Activated T-cell treated with anti-CD3 and anti-CD28 coated beads, Interleukin-2, amount 50 U/mL, for 24 hours (primary cell): Measurements from ENCODE around the gene FMO5.

Experiments used
- DNase-seq: peaks from one replicate; pipeline ENCODE4 v3.0.0-alpha.2; 2020
- H3K27ac Mint-ChIP-seq: 2 replicates; pipeline ENCODE4 v1.8.0; 2020; ENCODE audit warnings: mild to moderate bottlenecking, mixed read lengths
- H3K27me3 Mint-ChIP-seq: 2 replicates; pipeline ENCODE4 v1.8.0; 2020; ENCODE audit warnings: mixed read lengths
- H3K36me3 Mint-ChIP-seq: 2 replicates; pipeline ENCODE4 v1.8.0; 2020; ENCODE audit warnings: low read depth, mixed read lengths
- H3K4me1 Mint-ChIP-seq: 2 replicates; pipeline ENCODE4 v1.8.0; 2020; ENCODE audit warnings: low read depth, mixed read lengths
- H3K4me3 Mint-ChIP-seq: 2 replicates; pipeline ENCODE4 v1.8.0; 2020; ENCODE audit warnings: mild to moderate bottlenecking, moderate library complexity, mixed read lengths
- H3K9me3 Mint-ChIP-seq: 2 replicates; pipeline ENCODE4 v1.8.0; 2020; ENCODE audit warnings: mixed read lengths

The FMO5 gene

DNA sequence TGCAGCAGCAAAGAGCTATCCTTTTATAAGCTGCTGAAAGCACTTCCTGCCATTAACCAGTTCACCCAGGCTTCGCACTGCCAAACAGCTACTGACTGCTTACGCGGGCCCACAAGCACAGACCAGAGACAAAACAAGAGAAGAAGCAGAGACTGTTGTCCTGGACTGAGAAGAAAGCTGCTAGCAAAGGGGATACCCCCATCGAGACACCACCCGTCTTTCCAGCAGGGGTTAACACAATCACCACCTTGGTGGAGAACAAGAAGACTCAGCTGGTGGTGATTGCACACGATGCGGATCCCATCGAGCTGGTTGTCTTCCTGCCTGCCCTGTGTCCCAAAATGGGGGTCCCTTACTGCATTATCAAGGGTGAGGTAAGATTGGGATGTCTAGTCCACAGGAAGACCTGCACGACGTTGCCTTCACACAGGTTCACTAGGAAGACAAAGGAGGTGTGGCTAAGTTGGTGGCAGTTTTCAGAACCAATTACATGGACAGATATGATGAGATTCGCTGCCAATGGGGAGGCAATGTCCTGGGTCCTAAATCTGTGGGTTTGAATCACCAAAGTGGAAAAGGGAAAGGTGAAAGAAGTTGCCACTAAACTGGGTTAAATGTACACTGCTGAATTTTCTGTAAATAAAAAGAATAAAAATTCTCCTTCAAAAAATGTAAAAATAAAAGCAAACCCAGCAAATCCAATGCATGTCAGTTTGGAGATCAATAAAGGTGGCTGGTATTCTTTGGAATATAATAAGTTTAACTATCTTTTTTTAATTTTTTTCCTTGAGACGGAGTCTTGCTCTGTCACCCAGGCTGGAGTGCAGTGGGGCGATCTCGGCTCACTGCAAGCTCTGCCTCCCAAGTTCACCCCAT is 1.2 kb downstream of the FMO5 start:
- no peak for DNase-seq
- Mint-ChIP-seq H3K27ac (no peak overlapping the region), H3K4me3 (no peak overlapping the region), H3K4me1 (peaks cover 17% of the 10 kb centered on the region), H3K36me3 (no peaks in the 10 kb centered on the region), H3K27me3 (no peaks in the 10 kb centered on the region), H3K9me3 (no peaks in the 10 kb centered on the region)

DNA sequence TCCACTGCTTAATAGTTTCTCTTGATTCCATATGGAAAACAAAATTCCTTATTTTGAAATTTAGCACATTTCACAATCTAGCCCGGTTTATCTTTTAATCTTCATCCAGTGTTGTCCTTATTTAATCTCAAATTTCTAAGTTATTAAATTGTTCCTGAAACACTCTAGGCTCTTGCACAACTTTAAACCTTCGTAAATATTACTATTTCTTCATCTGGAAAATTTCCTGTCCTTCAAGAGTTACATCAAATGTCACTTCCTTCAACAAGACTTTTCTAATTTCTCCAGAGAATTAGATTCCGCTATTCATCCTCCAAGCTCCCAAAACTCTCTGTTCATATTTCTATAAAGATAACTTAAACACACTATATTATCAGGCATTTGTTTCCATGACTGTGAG is 6.5 kb downstream of the FMO5 start:
- H3K4me1 Mint-ChIP-seq = peaks cover 2% of the 10 kb centered on the region
- no peaks in the 10 kb centered on the region for H3K36me3 Mint-ChIP-seq
- H3K27ac Mint-ChIP-seq = no peak overlapping the region
- no peaks in the 10 kb centered on the region for H3K27me3 Mint-ChIP-seq
- no peak for DNase-seq
- no peaks in the 10 kb centered on the region for H3K9me3 Mint-ChIP-seq
- H3K4me3 Mint-ChIP-seq = no peak overlapping the region

DNA sequence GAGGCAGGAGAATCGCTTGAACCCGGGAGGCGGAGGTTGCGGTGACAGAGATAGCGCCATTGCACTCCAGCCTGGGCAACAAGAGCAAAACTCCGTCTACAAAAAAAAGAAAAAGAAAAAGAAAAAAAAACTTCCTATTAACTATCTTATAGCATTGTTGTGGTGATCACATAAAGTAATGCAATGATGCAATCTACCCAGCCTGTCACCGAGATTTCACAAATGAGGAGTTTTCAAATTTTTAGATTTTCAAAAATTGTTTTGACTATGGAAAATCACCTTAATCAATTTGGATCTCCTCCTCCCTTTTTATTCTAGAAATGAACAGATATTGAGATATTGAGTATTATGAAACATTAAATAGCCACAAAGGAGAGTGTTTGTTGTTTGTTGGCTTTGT is 8.0 kb downstream of the FMO5 start:
- no peak for DNase-seq
- H3K4me1 Mint-ChIP-seq = peaks cover 1% of the 10 kb centered on the region
- H3K9me3 Mint-ChIP-seq = no peaks in the 10 kb centered on the region
- H3K4me3 Mint-ChIP-seq = no peak overlapping the region
- no peaks in the 10 kb centered on the region for H3K36me3 Mint-ChIP-seq
- no peaks in the 10 kb centered on the region for H3K27me3 Mint-ChIP-seq
- H3K27ac Mint-ChIP-seq = no peak overlapping the region

DNA sequence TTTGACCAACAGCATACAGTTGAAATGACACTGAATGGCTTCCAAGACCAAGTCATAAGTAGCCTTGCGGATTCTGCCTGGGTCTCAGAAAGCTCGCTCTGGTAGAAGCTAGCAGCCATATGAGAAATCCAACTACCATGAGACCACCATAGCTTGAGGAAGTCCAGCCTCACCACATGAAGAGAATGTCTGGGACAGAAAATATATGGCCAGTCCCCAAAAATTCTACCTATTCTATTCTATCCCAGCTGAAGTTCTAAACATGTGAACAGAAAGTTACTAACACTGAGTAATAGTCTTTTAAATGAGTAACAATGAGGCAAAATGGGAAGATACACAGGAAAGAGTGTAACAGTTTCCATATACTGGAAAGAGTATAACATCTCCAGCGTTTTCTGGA is 9.0 kb downstream of the FMO5 start:
- H3K36me3 Mint-ChIP-seq = no peaks in the 10 kb centered on the region
- peaks cover 1% of the 10 kb centered on the region for H3K4me1 Mint-ChIP-seq
- H3K9me3 Mint-ChIP-seq = no peaks in the 10 kb centered on the region
- H3K4me3 Mint-ChIP-seq = no peak overlapping the region
- no peaks in the 10 kb centered on the region for H3K27me3 Mint-ChIP-seq
- no peak for DNase-seq
- no peak overlapping the region for H3K27ac Mint-ChIP-seq

DNA sequence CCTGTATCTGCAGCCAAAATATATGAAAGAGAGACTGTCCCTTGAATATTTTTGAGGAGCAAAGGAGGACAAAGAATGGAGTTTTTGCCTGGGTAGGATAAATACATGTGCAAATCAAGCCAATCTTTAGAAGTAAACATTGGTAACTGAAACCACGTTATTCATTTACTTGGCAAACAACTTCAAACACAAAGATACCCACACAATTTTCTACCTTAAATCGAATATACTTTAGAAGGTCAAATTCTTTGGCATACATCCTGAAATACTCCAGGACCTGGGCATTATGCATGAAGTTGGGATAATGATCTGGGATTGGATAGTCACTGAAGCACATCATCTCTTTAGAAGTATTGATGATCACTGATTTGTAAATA is 9.6 kb downstream of the FMO5 start:
- Mint-ChIP-seq H3K4me1 (peaks cover 1% of the 10 kb centered on the region), H3K4me3 (no peak overlapping the region), H3K27ac (no peak overlapping the region), H3K36me3 (no peaks in the 10 kb centered on the region), H3K27me3 (no peaks in the 10 kb centered on the region), H3K9me3 (no peaks in the 10 kb centered on the region)
- no peak for DNase-seq

DNA sequence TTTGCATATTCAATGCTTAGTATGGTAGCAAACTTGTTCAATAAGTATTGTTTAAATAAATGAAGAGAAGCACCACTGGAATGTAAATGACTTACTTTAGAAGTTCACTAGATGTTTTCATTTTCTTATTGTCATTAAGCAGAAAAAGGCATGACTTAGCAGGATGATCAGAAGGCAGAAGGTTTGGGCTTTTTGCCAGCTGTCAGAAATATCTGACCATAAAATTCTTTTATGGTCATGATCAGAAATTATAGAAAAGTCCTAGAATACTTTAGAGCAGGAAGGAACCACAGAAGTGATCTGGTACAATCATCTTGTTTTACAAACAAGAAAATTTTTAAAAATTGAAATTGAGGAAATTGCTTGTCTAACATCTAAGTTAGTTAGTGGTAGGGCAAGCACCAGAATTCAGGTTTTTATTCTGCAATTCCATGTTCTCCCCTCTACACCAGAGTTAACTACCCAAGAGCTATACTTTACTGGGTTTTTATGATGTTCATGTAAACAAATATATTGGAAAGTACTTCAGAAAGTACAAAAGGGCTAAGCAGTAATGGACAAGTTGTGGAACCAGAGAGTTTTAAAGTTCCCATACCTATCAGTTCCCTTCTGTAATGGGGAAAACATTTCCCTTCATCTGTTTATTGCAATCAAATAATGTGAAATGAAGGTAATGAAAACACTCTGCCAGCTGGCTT is 10.1 kb downstream of the FMO5 start:
- Mint-ChIP-seq H3K4me1 (peaks cover 1% of the 10 kb centered on the region), H3K4me3 (no peak overlapping the region), H3K9me3 (no peaks in the 10 kb centered on the region), H3K27ac (no peak overlapping the region), H3K27me3 (no peaks in the 10 kb centered on the region), H3K36me3 (no peaks in the 10 kb centered on the region)
- no peak for DNase-seq

DNA sequence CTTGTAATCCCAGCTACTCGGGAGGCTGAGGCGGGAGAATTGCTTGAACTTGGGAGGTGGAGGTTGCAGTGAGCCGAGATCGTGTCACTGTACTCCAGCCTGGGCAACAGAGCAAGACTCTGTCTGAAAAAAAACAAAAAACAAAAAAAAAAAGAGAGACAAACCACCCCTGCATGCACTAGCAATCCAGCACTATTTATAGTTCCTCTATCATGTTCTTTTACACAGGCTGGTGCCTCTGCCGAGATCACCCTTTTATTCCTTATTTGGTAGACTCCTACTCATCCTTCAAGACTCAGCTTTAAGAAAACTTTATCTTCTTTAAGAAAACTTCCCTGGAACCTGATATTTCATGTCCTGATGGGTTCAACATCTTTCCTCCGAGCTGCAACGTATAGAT is 10.8 kb downstream of the FMO5 start:
- H3K4me1 Mint-ChIP-seq = peaks cover 1% of the 10 kb centered on the region
- no peaks in the 10 kb centered on the region for H3K27me3 Mint-ChIP-seq
- no peak overlapping the region for H3K27ac Mint-ChIP-seq
- no peak overlapping the region for H3K4me3 Mint-ChIP-seq
- H3K36me3 Mint-ChIP-seq = no peaks in the 10 kb centered on the region
- no peak for DNase-seq
- H3K9me3 Mint-ChIP-seq = no peaks in the 10 kb centered on the region

DNA sequence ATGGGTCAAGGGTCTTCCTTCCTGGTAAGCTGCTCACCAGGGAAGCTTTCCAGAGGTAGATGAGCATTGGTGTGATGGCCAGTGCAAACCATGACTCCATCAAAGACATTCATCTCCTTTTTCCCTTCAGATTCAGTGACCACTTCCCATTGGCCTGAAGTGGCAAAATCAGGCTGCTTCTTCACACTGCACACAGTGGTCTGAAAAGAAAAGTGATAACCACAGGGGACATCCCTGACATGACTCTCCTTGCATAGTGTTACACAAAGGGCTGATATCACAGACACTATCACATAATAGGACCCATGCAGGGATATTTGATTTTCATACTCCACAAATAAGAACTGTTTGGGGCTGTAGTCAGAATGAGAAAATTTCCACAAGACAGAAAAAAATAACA is 11.9 kb downstream of the FMO5 start:
- no peaks in the 10 kb centered on the region for H3K27me3 Mint-ChIP-seq
- no peak overlapping the region for H3K4me3 Mint-ChIP-seq
- H3K36me3 Mint-ChIP-seq = no peaks in the 10 kb centered on the region
- no peak for DNase-seq
- no peak overlapping the region for H3K27ac Mint-ChIP-seq
- H3K9me3 Mint-ChIP-seq = no peaks in the 10 kb centered on the region
- peaks cover 1% of the 10 kb centered on the region for H3K4me1 Mint-ChIP-seq

DNA sequence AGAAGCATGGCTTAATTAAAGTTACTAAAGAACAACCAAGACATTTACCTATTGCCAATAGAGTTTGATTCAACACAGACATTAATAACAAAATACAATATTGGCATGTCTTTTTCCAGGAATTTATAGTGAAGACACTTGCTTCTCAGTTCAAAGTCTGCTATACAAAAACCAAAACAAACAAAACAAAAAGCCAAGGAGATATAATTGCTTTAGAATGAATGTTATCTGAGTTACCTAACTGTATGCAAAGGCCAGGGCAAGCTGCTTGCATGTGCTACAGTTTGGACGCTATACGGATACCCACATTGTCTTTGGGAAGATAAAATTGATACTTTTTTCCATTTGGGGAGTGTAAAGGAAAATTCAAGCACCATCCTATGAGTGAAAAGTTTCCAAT is 13.6 kb downstream of the FMO5 start:
- H3K9me3 Mint-ChIP-seq = no peaks in the 10 kb centered on the region
- no peaks in the 10 kb centered on the region for H3K36me3 Mint-ChIP-seq
- no peaks in the 10 kb centered on the region for H3K27me3 Mint-ChIP-seq
- H3K27ac Mint-ChIP-seq = no peak overlapping the region
- H3K4me3 Mint-ChIP-seq = no peak overlapping the region
- no peak for DNase-seq
- peaks cover 1% of the 10 kb centered on the region for H3K4me1 Mint-ChIP-seq

DNA sequence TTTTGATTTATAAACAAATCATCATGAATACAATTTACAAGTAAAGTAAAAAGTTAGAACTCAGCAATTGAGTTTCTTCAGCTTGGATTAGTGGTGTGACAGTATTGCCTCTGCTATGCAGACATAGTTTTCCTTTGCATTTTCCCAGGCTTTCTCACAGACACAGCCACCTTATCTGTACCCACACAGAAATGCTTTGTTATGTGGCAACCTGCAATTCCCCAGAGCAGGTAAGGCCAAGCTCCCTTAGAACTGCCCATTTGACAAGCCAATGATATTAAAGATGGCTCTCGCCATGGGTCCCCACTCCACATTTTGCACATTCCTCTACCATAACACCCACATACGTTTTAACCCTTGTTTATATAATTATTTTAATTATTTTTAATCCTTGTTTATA is 14.2 kb downstream of the FMO5 start:
- no peaks in the 10 kb centered on the region for H3K36me3 Mint-ChIP-seq
- no peak overlapping the region for H3K27ac Mint-ChIP-seq
- DNase-seq = no peak
- H3K9me3 Mint-ChIP-seq = no peaks in the 10 kb centered on the region
- no peaks in the 10 kb centered on the region for H3K27me3 Mint-ChIP-seq
- H3K4me1 Mint-ChIP-seq = no peaks in the 10 kb centered on the region
- H3K4me3 Mint-ChIP-seq = no peak overlapping the region

DNA sequence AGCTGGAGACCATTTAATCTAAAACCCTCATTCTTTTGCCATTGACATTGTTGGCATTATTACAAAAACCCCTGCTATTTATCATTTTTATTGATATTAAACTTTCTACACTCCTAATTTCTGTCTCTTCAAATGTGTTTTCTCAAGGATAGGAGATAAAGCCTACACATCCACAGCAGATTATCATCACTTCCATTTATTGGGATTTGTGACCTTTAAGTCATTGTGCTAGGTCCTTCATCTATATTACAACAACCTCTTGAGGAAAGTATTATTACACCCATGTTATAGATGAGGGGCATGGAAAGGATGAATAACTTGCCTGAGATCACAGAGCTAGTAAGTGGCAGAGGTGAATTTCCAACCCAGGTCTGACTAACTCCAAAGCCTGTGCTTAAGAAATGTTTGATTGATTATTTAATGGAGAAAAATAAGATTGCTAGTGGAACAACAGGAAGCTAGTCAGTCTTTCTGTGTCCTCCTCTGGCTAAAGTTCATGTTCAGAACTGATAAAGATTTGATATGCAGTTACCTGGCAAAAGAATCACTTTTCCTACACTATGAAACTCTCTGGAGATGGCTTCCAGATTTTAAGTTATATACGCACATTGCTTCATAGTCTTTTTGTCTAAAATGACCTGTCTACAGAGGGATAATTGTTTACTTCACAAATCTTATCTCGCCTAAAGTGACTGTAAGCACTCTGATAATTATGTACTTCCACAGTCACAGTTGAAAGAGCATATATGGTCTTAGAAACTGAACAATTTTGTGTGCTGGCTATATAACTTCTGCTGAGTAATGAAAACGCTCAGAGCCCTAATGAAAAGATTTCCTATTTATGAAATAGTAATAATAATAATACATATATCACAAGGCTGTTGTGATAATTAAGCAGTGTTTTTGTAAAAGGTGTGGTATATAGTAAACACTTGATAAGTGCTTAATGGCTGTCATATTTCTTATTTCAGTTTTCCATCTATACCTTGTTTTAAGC is 15.0 kb downstream of the FMO5 start:
- H3K9me3 Mint-ChIP-seq = no peaks in the 10 kb centered on the region
- no peaks in the 10 kb centered on the region for H3K27me3 Mint-ChIP-seq
- no peaks in the 10 kb centered on the region for H3K36me3 Mint-ChIP-seq
- H3K4me1 Mint-ChIP-seq = no peaks in the 10 kb centered on the region
- H3K4me3 Mint-ChIP-seq = no peak overlapping the region
- H3K27ac Mint-ChIP-seq = no peak overlapping the region
- no peak for DNase-seq

DNA sequence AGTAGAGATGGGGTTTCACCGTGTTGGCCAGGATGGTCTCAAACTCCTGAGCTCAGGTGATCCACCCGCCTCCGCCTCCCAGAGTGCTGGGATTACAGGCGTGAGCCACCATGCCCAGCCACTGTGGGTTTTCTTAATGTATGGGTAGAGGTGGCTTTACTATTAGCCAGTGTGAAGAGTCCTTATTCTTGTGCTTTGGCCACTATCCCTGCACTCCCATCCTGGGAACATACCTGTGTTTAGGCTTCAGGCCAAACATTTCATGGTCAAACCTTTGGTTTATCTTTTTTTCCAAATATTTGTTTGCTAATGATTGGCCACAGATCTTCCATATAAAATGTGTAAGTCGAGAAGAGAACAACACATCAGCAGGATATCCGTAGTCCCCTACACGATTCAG is 16.5 kb downstream of the FMO5 start:
- Mint-ChIP-seq H3K9me3 (no peaks in the 10 kb centered on the region), H3K4me1 (no peaks in the 10 kb centered on the region), H3K4me3 (no peak overlapping the region), H3K27me3 (no peaks in the 10 kb centered on the region), H3K36me3 (no peaks in the 10 kb centered on the region), H3K27ac (no peak overlapping the region)
- no peak for DNase-seq

DNA sequence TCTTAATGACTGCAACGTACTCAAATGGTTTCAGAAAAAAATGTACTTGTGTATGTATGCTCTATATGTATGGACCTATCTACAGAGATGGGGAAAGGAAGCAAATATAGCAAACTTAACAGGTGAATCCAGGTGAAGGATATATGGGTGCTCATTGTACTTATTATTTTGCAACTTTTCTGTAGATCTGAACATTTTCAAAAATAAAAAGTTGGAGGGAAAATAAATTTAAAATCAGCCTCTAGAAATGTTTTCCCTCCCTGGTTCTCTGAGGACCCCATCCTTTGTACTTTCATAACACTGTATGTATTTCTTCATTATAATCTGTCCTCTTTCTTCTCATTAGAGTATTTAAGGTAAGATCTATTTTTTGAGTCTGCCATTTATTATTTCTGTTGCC is 17.9 kb downstream of the FMO5 start:
- Mint-ChIP-seq H3K4me1 (no peaks in the 10 kb centered on the region), H3K9me3 (no peaks in the 10 kb centered on the region), H3K4me3 (no peak overlapping the region), H3K36me3 (no peaks in the 10 kb centered on the region), H3K27ac (no peak overlapping the region), H3K27me3 (no peaks in the 10 kb centered on the region)
- no peak for DNase-seq

DNA sequence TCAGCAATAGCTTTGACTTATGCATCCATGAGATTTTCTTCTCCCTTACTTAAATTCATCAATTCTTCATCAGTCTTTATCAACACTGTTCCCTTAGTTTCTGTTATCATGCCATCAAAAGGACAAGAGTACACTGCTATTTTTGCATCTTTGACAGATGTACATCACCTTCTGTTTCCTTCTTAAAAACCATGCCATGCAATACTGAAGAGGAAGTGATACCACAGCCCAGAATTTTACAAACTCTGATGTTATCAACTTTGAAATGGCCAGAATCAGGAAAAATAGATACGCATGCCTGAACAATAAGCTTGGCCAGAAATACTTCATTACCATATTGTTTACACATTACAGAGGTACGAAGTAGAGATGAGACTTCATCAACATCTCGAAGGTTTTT is 21.1 kb downstream of the FMO5 start:
- H3K27me3 Mint-ChIP-seq = no peaks in the 10 kb centered on the region
- H3K4me3 Mint-ChIP-seq = no peak overlapping the region
- H3K4me1 Mint-ChIP-seq = peaks cover 5% of the 10 kb centered on the region
- DNase-seq = no peak
- no peak overlapping the region for H3K27ac Mint-ChIP-seq
- no peaks in the 10 kb centered on the region for H3K9me3 Mint-ChIP-seq
- no peaks in the 10 kb centered on the region for H3K36me3 Mint-ChIP-seq
